Esophagus squamous epithelium (tissue), 4 donors: ENCODE measurements around the gene PITPNM3.

Experiments used
- POLR2A ChIP-seq, 4 donors: fragments of 450-650 bp; IDR thresholded peaks; one replicate each; pipeline ENCODE4 v1.6.1; 2017; ENCODE audit warnings: antibody characterized with exemption in 4 of 4, mild to moderate bottlenecking in 4 of 4, moderate library complexity in 3 of 4
- TF ChIP-seq, protein P1 (sequence below), 6 experiments: fragments of 450-650 bp in 4 of 6; fragments of 200-600 bp in 2 of 6; sonication (generic) in 2 of 6; IDR thresholded peaks; one replicate each; pipeline ENCODE4 v1.5.1; 2016 to 2019; ENCODE audit warnings: antibody characterized with exemption in 6 of 6, mild to moderate bottlenecking in 4 of 6, moderate library complexity in 4 of 6

DNA sequence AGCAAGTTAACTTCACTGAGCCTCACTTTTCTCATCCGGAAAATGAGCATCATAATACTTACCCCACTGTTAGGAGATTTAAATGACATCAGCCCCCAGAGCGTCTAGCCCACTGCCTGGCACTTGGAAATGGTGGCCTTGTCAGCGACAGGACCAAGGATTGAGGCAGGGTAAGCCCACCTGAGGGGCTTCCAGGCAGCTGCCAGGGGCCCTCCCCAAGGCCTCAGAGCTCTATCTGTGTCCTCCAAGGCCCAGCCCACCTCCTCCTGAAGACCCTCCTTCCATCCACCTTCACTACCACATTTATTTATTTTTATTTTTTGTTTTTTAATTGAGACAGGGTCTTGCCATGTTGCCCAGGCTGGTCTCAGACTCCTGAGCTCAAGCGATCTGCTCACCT is 13.8 kb downstream of the PITPNM3 start:
- TF ChIP-seq, protein P1, sequence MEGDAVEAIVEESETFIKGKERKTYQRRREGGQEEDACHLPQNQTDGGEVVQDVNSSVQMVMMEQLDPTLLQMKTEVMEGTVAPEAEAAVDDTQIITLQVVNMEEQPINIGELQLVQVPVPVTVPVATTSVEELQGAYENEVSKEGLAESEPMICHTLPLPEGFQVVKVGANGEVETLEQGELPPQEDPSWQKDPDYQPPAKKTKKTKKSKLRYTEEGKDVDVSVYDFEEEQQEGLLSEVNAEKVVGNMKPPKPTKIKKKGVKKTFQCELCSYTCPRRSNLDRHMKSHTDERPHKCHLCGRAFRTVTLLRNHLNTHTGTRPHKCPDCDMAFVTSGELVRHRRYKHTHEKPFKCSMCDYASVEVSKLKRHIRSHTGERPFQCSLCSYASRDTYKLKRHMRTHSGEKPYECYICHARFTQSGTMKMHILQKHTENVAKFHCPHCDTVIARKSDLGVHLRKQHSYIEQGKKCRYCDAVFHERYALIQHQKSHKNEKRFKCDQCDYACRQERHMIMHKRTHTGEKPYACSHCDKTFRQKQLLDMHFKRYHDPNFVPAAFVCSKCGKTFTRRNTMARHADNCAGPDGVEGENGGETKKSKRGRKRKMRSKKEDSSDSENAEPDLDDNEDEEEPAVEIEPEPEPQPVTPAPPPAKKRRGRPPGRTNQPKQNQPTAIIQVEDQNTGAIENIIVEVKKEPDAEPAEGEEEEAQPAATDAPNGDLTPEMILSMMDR (IDR thresholded peaks at IDR 0.05), result no peak
- TF ChIP-seq POLR2A (IDR thresholded peaks at IDR 0.05), result no peak
